GM21515 (cell line): ENCODE data around the gene PHF19.

Experiments
- ATAC-seq: cut with Tn5 transposase; IDR thresholded peaks from one replicate; pipeline ENCODE4 v1.9.1; 2021; ENCODE audit not compliant: unreplicated experiment

PHF19 gene

GRCh38 chr9:120874226-120875194, 2.5 kb downstream of the PHF19 start:
- ATAC-seq: no peak

GRCh38 chr9:120873512-120873911, 3.5 kb downstream of the PHF19 start:
- no peak for ATAC-seq

DNA sequence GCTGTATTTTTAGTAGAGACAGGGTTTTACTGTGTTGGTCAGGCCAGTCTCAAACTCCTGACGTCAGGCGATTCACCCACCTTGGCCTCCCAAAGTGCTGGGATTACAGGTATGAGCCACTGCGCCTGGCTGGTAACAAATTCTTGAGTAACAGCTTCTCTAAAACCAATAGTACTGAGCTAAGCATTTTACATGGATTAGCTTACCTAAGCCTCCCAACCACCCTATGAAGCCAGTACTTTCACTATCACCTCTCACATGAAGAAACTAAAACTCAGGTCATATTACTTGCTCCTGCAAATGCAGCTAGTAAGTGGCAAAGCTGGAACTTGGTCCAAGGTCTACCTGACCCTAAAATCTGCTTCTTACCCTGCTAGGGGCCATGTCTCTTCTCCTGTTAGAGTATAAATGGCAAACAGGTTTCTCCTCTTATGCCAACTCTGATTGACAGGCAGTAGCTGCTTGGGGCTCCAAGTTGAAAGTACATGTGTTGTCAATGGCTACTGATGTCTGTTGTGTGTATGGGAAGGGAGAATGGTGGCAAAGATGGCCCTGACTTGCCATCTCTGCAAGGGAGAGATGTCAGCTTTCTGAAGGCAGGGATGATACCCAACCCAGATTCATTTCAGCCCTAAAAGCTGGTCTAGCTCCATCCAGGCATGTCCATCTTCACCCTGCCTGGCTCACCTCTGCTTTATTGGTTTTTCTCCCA, 4.0 kb downstream of the PHF19 start:
- ATAC-seq: no peak

GRCh38 chr9:120870206-120870605, 6.8 kb downstream of the PHF19 start:
- no peak for ATAC-seq

DNA sequence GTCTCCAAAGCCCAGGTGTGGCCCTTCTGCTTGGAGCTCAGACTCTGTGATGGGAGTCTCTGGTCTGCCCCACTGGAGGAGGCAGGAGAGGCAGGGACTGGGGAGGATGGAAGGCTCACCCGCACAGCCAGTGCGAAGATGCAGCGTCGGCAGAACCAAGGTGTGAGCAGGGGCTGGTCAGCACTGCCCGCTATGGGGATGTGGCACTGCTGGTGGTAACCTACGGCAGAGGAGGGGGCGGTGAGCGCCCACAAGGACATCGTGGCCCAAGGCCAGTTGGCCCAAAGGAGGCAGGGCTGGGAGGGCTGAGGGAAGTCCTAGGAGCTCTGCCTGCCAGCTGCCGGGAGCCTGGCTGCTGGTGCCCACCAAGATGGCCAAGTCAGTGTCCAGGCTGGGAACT, 7.3 kb downstream of the PHF19 start:
- no peak for ATAC-seq

DNA sequence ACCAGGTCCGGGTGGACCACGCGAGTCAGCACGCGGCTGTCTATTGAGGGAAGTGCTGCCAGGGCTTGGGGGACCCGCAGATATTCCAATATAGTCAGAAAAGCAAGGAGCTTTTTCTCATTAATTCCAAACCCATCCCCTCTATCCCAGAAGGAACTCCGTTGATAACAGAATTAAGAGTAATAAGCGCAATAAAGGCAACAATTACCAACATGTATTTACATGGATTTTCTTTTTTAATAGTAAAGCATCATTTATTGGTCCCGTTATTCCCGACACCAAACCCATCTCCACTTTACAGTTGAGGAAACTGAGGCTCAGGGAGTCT, 7.7 kb downstream of the PHF19 start:
- no peak for ATAC-seq

DNA sequence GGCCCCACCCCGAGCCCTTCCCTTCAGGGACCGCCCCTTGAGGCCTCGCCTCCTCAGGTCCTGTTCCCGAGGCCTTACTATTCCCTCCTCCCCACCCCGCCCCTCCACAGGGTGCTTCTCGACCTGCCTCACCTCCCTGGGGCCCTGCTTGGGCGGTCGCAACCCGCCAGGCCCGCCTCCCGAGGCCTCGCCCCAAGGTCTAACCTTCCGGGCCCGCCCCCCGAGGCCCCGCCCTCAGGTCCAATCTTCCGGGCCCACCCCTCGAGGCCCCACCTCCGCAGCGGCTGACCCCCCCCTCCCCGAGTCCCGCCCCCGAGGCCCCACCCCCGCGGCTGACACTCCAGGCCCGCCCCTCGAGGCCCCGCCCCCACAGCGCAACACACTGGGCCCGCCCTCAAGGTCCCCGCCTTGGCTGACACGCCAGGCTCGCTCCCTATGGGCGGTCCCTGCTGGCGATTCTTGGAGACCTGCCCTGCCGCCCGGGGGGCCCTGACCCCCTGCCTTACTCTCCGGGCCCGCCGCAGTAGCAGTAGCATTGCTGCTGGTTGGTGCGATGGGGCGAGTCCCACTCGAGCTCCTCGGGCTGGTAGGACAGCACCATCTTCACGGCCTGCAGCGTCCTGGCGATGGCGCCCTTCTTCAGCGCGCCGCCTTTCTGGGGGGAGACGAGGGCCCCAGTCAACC, 8.2 kb downstream of the PHF19 start:
- peak; percentile 84 for ATAC-seq

DNA sequence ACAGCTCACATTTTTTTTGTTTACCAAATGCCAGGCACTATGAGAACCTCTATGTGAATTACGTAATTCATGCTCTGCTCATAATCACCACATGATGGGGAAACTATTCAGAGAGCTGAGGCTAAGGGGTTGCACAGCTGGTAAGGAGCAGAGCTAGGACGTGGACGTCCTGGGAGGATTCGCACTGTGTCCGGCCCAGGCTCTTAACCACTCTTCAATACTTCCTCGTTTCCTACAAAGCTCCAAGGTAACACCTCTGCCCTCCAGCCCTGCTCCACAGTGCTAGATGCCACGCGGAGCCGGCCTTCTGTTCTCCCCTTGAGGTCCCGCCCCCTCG, 8.7 kb downstream of the PHF19 start:
- ATAC-seq: no peak

- no peak for ATAC-seq
Observed at GRCh38 chr9:120867676-120868338, 9.2 kb downstream of the PHF19 start.

- no peak for ATAC-seq
Observed at GRCh38 chr9:120866651-120867050, 10.3 kb downstream of the PHF19 start.

GRCh38 chr9:120865809-120866208, 11.2 kb downstream of the PHF19 start:
- no peak for ATAC-seq

- ATAC-seq: no peak
Observed at GRCh38 chr9:120865176-120865575, 11.8 kb downstream of the PHF19 start.

DNA sequence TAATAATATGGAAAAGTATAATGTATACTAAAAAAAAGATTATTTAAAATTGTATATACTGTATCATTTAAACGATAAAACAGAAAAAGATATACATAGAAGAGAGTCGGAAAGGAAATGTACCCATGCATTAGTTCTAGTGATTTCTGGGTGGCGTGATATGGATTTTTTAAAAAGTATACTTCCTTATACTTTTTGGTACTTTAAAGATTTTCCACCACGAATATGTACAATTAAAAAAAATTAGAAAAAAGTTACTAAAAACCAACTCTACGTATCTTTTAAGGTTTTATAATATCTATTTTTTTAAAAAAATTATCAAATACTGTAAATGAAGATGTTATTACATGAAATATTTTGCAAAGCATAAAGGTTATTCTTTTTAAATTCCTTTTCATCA, 12.3 kb downstream of the PHF19 start:
- no peak for ATAC-seq

DNA sequence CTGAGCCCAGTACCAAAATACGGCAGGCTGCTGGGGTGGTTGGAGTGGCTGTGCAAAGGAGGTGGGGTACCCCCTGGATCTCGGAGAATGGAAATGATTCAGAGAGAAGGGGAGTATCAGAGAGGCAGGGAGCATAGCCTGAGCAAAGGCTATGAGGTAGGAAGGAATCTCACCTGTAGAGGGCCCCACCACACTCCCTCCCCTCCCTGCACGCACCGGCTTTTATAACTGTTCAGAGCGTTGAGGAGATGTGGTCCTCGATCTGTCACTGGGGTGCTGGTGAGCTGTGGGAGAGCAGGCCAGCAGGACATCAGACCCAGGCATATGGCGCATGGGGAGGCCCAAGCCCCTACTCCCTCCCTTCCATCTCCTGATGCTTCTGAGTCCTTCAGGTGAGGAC, 13.2 kb downstream of the PHF19 start:
- no peak for ATAC-seq

DNA sequence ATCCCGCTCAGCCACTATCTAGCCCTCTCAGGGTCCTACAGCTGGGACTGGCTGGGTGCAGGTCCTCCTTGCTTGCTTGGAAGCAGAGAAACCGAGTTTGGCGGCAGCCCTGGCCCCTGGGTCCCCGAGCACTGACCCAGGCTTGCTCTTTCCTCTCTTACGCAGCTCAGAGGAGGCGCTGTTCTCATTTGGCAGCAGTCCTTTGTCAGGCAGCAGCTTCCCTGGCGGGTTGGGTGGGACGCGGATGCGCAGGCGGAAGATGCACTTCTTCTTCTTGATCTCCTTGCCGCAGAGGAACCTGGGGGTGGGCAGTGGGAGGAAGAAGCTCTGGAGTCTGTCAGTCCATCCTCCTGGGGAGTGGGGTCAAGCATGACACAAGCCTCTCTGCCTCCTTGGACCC, 14.5 kb downstream of the PHF19 start:
- no peak for ATAC-seq

GRCh38 chr9:120861935-120862334, 15.1 kb downstream of the PHF19 start:
- no peak for ATAC-seq

- ATAC-seq: no peak
Observed at GRCh38 chr9:120860083-120860482, 16.9 kb downstream of the PHF19 start.

DNA sequence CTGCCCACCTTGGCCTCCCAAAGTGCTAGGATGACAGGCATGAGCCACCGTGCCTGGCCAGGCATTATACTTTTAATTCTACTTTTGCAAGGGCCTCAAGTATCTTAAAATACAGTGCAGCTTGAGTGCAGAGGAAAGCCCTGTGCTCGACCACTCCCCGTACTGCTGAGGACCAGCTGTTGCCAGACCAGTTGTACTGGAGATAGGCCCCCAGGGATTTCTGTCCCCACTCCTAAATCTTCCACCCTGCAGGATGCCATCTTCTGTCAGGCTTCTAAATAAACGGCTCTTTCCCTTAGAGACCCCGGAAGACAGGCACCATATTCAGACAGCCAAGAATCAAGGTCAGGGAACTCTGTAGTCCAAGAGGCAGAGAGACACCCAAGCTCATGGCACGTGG, 17.6 kb downstream of the PHF19 start:
- ATAC-seq: no peak

DNA sequence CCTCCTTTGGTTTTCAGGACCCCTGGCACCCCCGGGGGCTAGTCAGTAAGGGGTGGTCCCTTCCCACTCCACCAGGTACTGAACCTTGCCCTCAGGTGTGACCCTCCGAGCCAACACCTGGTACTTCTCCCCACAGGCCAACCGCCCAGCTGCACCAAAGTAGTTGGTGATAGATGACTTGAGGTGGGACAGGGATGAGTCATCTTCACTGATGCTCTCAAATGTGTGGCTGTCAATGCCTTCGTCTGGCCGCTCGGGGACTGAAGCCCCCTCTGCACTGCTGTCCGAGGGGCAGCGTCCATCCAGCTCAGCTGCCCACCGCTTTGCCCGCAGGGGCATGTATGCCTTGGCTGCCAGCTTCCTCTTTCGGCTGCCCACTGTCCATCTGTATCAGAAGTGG, 19.1 kb downstream of the PHF19 start:
- ATAC-seq: no peak

DNA sequence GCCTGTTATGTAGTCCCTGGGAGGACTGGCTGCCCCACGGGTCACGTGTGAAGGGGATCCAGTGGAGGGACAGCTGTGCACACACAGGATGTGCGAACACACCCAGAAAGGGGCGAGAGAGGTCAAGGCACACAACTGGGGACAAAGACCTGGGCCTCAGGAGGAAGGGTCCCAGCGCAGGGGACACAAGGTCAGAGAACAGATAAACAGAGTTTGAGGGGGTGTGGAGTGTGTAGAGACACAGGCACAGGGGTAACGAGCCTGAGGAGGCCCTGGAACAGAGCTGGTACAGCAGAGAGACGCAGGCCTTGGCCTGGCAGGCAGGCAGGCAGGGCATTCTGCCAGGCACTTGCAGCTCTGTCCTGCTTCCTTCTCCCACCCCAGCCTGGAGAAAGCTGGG, 19.5 kb downstream of the PHF19 start:
- no peak for ATAC-seq

GRCh38 chr9:120856700-120857099, 20.3 kb downstream of the PHF19 start:
- no peak for ATAC-seq
